ENCODE data around the gene MRAS.
"Not testable (repeated sequence)": the region's sequence is repeated elsewhere in the genome, so short reads cannot be mapped to it uniquely, and the experiment has no call there.

MRAS gene

DNA sequence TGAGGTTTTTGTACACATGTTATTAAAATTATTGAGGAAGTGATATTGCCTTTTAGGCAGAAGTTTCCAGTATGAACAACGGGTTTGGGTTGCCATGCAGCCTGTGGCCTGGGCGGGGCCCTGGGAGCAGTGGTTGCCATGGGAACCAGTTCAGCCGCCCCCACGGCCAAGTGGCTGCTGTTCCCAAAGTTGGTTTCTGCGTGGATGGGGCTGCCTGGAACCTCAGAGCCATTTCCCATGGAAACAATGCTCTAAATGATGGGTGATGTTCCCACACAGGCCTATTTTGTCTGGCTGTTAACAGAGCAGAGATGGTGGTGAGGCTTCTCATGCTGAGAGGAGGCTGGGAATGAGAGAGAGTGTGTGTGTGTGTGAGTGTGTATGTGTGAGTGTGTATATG, 19.5 kb downstream of the MRAS start:
- DNase-seq, result no peak

DNA sequence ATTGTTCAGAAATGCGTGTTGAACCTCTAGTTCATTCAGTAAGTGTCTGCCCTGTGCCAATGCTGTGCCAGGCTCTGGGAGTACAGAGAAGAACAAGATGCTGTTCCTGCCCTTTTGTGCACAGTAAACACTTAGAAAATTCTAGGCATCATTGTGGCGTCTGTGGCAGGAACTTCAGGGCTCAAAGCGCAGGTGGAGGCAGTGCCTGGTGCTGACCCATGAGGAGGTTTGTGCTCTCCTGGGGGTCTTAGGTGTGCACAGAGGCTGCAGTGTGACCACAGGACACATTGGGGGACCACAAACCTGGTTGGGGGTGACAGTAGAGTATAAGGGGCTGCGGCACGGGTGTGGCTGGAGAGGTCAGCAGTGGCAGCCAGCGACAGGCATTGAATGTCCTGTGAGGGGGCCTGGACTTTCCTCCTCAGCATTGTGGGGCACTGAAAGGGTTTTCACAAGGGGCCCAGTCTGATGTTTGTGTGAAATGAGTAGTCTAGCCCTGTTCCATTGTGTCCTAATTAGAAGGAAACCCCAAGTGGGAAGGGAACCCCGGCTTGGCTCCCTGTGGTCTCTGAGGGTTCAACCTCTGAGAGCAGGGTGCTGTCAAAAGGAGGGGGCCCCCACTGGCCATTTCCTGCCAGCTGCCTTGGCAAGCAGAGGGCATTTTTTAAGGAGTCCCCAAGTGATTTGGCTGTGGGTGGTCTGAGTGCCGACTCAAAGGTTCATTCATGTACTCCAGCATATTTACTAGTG, 20.9 kb downstream of the MRAS start:
- no peak for DNase-seq

DNA sequence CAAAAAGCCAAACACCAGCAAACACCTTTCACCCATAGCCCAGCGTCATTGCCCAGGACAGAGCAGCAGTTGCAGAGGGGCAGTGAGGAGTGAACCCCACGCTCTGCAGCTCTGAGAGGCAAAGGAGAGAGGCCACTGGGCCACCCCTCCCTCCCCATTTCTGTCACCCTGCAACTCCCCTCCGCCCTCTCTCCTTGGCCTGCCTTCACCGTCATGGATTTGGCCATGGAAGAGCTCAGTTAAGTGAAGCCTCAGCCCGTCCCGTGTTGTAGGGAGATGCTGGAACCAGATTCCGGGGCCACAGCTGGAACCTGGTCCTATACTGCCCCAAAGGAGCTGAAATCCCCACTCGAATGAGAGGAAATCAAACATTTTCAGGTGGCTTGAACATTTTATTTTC, 21.9 kb downstream of the MRAS start:
- DNase-seq, result no peak

DNA sequence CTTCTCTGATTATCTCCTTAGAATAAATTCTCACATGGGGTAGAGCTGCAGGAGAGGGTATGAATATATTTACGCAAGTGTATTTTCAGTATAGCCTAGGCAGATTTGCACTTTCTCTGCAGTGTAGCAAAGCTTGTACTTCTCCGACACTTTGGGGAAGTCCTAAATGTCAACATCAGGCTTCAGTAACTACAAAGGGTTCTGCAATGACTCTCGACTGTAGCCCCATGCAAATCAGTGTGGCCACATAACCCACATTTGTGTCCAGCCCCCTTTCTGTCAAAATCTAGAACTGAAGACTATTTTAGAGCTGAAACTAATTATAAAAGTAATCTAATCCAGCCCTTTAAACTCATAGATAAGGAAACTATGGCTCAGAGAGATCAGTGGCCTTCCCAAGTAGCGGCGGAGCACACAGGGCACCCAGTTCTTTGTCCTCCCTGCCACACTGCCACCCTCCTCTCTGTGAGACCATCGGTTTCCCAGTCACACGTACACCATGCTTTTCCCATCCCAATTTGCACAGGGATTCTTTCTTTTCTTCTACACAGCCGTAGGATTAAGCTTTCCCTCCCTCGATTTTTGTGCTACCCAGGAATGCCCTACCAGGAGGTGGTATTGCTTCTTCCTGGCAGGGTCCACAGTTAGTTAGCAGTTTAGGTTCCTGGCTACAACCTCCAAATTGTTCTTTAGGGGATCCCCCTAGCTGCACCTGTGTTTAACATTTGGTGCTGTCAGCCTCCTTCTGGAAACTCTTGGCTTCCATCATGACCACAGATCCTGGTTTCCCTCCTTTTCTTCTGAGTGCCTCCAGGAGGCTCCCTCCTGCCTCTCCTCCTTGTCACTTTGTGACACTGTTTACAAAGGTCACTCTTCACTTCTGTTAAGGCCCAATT, 22.9 kb downstream of the MRAS start:
- DNase-seq, result no peak

DNA sequence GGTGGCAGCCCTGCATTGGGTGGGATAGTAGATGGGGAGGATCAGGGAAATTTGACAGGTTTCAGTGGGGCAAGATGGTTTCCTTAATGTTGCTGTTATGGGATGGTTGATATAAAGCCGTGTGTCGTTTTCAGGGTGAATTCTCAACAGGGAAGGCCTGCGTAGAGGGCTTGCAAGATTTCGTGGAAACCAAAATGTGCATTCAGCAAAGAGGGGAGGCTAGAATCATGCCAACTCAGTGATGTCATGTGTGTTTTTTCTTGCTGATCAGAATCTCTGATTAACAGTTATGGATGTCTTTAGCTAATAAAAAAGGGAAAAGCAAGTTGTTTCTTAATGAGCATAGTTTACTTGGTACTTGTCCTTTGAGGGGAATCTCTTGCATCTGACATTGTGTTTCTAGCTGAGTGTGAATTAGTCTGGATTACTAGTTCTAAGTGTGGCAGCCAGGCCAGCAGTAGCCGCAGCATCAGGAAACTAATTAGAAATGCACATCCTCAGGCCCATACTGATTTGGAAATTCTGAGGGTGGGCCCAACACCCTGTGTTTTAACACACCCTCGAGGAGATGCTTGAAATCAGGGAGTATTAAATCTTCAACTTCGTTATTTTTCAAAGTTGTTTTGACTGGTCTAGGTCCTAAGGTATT, 24.8 kb downstream of the MRAS start:
- DNase-seq, result no peak

DNA sequence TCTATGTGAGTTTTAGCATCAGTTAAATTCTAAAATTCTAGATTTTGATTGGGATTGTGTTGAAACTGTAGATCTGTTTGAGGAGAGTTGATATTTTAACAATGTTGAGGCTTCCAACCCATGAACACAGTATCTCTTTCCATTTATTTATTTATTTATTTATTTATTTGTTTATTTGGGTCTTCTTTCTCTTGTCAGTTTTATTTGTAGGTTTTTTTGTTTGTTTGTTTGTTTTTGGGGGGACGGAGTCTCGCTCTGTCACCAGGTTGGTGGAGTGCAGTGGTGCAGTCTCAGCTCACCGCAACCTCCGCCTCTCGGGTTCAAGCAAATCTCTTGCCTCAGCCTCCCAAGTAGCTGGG, 25.3 kb downstream of the MRAS start:
- DNase-seq, result no peak

DNA sequence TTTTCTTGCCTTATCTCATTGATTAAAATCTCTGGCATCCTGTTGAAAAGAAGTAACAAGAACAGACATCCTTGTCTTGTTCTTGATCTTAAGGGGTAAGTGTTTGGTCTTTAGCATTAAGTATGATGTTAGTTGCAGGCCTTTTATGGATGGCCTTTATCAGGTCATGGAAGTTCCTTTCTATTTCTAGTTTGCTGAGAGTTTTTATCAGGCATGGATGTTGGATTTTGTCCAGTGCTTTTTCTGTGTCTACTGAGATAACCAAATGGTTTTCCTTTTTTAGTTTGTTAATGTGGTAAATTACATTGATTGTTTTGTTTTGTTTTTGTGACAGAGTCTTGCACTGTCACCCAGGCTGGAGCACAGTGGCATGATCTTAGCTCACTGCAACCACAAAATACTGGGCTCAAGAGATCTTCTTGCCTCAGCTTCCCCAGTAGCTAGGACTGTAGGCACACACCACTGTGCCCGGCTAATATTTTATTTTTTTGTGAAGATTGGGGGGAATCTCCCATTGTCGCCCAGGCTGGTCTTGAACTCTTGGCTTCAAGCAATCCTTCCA, 26.3 kb downstream of the MRAS start:
- DNase-seq, result no peak

DNA sequence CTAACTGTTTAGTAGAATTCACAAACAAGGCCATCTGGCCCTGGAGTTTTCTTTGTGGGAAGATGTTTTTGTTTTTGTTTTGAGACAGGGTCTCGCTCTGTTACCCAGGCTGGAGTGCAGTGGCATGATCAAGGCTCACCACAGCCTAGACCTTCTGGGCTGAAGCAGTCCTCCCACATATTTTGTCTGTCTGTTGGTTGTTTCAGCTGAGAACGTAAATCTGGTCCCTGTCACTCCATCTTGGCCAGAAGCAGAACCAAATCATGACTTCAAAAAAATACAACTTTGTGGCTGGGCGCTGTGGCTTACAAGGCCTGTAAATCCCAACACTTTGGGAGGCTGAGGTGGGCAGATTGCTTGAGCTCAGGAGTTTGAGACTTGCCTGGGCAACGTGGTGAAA, 27.1 kb downstream of the MRAS start:
- DNase-seq, result no peak

DNA sequence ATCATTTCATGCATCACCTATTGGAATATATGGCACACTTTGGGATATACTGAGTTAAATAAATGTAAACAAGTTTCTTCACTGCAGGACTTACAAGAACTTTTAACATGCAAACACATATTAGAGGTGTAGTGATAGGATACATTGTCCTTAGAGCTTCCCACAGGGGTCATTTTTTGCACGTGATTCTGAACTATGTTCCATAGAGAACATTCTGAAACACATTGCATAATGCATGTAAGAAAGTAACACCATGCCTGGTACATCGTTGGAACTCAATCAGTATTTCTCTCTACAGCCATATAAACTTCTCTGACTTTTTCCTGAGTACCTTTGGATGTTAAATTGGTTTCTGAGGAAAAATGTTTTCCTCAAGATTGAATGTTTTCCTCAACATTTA, 28.3 kb downstream of the MRAS start:
- no peak for DNase-seq

DNA sequence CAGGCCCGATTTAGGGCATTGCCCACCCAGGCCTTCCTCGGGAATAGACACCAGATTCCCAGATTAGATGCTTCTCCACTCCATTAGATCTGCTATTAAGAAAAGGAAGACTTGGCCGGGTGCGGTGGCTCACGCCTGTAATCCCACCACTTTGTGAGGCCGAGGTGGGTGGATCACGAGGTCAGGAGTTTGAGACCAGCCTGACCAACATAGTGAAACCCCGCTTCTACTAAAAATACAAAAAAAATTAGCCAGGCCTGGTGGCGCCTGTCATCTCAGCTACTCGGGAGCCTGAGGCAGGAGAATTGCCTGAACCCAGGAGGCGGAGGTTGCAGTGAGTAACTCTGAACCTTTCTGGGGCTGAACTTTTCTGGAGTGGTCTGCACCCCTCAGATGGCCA, 28.8 kb downstream of the MRAS start:
- not testable (repeated sequence) for DNase-seq

DNA sequence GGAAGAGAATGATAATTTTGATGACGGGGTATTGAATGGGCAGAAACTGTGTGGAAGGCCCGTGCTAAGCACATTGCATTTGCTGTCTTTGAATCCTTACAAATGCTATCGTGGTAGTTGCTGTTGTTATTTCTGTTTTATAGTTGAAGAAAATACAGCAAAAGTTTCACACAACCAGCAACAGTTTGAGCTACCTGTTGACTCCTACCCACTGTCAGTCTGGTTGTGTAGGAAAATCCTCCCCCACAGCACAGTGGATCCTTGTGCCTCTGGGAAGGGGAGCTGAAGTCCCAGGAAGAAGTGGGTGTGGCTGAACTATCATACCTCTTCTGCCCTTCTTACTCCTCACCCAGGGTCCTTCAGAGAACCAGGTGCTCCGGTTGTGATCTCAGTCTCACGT, 29.4 kb downstream of the MRAS start:
- DNase-seq, result no peak

DNA sequence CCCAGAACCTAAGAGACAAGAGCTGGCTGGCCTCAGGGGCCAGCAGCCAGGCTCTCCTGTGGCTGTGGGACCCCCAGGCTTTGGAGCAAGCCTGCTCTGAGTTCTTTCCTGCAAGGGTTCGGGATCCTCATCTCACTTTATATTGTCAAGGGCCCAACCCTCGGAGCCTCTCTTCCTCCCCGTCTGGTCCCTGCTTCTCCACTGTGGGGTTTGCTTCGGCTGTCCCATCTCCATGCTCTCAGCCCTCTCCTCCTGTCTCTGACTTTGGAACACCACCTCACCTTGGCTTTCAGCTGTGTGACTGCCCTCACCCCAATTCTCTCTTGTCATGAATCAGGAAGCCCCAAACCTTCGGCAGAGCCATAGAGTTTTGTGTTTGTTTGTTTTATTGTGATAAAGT, 30.0 kb downstream of the MRAS start:
- DNase-seq, result no peak

DNA sequence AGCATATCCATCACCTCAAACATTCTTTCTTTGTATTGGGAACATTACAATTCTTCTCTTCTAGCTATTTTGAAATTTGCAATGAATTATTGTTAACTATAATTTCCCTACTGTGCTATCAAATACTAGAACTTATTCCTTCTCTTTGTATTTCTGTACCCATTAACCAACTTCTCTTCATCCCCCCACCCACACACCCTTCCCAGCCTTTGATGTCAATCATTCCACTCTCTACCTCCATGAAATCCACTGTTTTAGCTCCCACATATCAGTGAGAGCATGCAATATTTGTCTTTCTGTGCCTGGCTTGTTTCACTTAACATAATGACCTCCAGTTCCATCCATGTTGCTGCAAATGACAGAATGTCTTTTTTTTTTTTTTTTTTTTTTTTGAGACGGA, 30.6 kb downstream of the MRAS start:
- no peak for DNase-seq

DNA sequence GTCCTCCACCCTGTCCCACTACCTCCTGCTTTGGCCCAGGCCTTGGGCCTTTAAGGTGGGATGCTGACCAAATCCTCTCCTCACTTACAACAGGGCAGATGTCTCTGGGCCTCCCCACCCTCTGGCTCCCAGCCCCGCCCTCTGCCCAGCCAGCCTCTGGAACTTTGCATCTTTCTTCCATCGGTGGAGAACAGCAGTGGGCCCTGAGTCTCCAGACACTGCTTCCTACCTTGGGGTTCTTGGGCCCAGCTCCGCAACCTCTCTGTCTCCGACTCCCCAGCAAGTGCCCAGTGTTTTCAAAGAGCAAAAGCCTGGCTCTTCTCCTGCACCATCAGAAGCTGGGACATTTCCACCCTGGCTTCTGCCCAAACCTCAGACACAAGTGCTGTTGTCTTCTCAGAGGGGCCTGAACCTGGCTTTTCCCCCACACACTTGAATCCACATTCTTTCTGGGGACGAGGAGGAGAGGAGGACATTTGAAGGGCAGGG, 33.1 kb downstream of the MRAS start:
- no peak for DNase-seq

DNA sequence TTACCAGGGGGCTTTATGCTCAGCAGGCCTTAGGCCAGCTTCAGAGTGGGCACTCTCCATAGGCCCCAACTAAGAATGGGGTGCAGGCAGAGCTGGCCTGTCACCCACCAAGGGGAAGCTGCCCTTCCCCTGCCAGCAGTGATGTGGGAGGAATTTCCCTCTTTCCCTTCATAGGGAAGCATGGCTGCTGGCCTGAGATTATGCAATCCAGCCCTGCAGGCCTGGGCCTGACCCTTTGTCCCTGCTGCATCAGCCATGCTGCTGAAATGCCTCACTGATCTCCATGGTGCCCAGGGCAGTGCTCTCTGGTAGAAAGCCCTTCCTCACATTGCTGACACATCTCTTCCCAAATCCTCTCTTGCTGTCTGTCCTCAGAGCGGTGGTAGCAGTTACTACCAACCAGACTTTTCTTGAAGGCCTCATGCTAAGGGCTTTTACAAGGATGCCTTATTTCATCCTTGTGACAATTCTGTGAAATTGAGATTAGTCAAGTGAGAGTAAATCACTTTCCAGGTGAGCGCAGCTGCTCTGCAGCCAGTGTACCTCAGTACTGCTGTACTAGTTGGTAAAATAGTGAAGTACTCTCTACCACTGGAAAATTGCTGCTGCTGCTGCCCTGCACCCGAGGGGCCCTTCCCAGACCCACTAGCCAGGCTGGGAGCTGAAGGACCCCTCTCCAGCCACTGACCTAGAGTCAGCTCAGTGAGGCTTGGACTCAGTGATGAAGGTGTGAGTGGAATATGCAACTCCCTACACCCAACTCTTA, 33.8 kb downstream of the MRAS start:
- DNase-seq, result no peak

DNA sequence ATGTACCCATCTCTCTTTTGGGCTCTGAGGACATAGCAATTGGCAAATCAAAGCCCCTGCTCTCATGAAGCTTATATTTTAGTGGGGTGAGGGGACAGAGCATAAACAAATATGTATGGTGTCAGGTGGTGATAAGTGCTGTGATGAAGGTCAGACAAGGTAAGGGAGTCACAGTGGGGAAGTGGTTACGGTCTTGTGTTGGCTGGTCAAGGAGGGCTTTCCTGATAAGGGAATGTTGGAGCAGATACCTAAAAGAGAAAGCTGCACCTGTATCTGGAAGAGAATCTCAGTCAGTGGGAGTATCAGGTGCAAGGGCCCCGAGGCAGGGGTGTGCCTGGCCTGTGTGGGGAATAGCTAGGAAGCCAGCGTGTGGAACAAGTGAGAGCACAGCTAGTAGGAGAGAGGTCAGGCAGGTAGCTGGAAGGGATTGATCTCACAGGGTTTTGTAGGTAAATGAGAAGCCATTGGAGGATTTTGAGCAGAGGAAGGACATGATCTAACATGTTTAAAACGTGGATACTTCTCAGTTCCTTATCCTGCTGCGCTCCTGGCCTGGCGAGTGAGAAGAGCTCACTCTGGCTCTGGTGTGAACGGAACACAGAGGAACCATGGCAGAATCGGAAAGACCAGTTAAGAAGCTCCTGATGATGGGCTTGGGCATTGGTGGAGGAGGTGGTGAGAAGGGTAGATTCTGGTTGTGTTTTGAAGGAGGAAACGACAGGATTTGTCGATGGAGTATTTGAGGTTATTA, 35.5 kb downstream of the MRAS start:
- DNase-seq, result no peak

DNA sequence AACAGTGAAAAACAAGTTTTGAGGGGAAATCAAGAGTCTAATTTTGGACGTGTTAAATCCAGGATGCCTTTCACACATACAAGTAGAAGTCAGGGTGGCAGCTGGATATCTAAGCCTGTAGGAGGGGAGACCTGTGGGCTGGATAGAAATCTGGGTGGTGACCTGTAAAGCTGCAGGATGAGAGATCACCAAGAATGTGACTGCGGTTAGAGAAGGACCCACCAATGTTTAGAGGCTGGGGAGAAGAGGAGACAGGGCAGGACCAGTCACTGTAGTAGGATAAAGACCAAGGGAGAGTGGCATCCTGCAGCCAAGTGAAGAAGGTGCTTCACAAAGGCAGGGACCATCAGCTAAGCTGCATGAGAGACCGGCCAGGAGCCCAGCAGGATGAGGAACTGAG, 36.2 kb downstream of the MRAS start:
- DNase-seq, result no peak

DNA sequence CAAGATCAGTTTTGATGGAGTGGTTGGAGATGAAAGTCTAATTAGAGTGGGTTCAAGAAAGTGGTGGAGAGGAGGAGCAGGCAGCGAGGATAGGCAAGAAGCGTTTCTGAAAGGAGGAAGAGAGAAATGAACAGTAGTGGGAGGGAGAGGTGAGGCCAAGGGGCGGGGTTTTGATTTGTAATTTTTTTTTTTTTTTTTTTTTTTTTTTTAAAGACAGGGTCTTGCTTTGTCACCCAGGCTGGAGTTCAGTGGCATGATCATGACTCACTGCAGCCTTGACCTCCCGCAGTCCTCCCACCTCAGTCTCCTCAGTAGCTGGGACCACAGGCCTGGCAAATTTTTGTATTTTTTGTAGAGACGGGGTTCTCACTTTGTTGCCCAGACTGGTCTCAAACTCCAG, 36.6 kb downstream of the MRAS start:
- no peak for DNase-seq

DNA sequence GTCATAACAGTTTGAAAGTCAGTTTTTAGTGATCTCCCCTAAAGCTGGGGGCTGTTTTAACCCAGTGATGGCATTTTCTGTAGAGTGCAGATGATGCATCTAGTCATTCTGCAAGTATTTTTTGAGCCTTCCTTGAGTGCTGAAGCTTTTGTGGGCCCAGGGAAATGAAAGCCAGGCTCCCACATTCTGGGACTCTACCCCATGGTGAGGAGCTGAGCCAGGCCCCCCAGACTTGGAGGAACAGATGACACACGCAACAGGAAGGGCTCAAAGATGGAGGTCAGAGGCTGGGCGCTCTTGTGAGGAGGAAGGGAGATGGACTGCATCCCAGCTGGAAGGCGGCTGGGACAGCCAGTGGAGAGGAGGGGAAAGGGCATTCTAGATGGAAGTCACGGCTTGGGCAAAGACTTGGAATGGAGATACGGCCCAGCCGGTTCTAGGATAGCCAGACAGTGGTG, 40.8 kb downstream of the MRAS start:
- DNase-seq, result no peak

DNA sequence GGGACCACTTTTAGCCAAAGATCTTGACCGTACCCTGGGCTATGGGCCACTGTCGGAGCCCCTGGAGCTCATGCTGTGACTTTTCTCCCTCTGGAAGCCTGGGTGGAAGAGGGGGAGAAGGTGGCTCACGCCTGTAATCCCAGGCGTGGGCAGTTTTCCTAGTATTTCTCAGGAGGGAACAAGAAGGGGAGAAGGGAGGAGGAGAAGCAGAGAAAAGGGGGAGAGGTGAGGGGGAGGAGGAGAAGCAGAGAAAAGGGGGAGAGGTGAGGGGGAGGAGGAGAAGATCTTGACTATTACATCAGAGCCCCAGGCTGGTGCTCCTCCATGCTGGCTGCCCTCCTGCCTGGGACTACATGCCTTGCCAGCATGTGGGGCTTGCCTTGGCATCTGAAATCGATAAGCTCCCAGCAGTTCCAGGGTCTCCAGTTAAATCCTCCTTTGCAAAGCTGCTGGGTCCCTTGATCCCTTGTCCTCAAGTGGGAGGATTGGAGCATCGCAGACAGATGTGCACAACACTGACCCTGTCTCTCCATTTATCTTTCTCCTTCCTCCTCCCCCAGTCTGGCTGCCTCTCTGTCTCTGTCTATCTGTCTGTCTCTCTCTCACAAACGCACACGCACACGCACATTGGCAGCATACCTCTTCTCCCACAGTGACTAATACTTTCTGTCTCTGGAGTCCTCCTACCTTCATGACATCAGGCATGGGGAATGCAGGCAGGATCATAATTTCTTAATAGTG, 41.6 kb downstream of the MRAS start:
- DNase-seq, result no peak

DNA sequence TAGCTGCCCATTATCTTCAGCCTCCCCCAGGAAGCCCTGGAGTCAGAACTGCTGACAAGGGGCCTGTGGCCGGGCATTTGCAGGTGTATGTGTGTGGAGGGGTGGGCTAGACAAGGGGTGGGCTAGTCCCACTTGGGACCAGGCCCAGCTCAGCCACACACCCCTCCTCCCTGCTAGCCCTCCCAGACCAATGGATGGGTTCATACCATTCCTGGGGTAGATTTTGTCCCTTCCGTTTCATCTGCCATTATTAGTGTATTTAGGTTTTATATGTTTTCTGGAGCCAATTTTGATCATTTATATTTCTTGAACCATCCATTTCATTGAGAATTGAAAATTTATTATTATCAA, 42.2 kb downstream of the MRAS start:
- DNase-seq, result no peak
